Bronchus fibroblast of lung (primary cell): Measurements from ENCODE around the gene SH3BGRL. TPM values are rescaled to one million over a fixed set of nuclear protein-coding genes. Genes with fewer than 3 reads are reported as not detected.

Experiments used
- total RNA-seq: library from RNA; depleted of rRNA; stranded (reverse); fragments of >200 nt; gene quantifications from 2 replicates; pipeline ENCODE4 v1.2.3, GENCODE V29; 2015

SH3BGRL gene
- total RNA-seq = 48.0 and 58.3 TPM in 2 replicates

DNA sequence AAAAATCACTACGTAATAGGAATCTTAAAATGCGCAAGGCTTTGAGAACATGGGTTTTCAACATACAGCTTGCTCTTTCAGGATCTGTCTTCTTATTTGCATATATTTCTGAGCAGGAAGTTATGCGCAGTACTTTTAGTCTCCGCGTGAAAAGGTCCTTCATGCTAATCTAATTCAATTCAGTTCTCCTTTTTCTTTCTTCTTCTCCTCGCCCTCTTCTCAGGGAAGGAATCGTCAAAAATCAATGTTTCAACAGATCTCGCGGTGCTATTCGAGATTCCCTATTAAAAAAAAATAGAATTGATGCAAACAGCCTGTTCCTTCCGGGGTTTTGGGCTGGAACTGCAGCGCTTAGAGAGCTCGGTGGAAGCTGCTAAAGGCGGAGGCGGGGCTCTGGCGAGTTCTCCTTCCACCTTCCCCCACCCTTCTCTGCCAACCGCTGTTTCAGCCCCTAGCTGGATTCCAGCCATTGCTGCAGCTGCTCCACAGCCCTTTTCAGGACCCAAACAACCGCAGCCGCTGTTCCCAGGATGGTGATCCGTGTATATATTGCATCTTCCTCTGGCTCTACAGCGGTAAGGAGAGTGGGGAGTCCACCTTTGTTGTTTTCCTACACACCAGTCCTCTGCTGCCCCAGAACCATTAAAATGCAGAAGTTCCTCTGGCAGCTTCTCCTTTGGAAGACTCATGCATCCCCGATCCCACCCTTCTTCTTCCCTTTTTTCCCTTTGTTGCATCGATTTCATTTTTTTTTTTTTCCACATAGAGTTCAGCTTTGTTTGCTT lies at the start of gene SH3BGRL, which contains the start of gene HMGN5:
TSS of gene SH3BGRL (plus strand) at position 432 of the 785 bp plus-strand sequence. CDS start at position 531, 99 bp downstream.
TSS of gene HMGN5 (minus strand) at position 243 of the 785 bp plus-strand sequence. CDS start 80,364 bp downstream, outside the sequence.

Other genes with a start within 250 kb of the SH3BGRL start
- 0.17 and 0.45 TPM in 2 replicates for gene HMGN5, start 189 bp upstream of the SH3BGRL start, total RNA-seq